ENCODE data around the gene GNAL. TPM values are rescaled to one million over a fixed set of nuclear protein-coding genes. Genes with fewer than 3 reads are reported as not detected.

GNAL gene
- total RNA-seq, 1 donor from 2014 or later = 5.9 TPM

DNA sequence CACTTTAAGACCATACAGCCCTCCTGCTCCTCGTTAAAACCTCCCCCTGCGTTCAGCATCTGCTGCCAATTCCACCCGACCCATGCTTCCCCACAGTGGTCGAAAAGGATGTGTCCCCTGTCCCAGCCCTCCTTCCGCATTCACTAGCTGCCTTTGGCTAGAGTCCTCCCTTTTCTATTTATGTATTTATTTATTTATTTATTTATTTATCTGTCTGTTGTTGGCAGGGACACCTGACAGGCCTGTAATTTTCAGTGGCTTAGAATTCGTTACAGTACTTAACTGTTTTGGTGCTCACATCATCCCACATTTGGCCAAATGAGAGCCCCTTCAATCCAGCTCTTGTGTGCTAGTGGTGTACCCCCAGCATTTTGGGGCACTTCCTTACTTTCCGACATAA lies 50.8 kb downstream of the GNAL start:
- no peak for TF ChIP-seq CTCF (IDR thresholded peaks at IDR 0.05)

GRCh38 chr18:11740461-11740860 lies 51.4 kb downstream of the GNAL start:
- intact Hi-C loops (cut with DNase I) = no loop called here
- DNase-seq (ENCODE audit: low spot score in 2 of 2) = no peak
- no peak for TF ChIP-seq CTCF (IDR thresholded peaks at IDR 0.05)
- Histone ChIP-seq H3K4me1 (no peaks in the 10 kb centered on the region), H3K27me3 (no peaks in the 10 kb centered on the region), H3K9me3 (no peaks in the 10 kb centered on the region), H3K27ac (no peak overlapping the region), H3K4me3 (no peak overlapping the region), H3K36me3 (no peaks in the 10 kb centered on the region)

More for the DNA sequence above, 50.8 kb downstream of the GNAL start:
- Histone ChIP-seq H3K36me3 (no peaks in the 10 kb centered on the region), H3K4me1 (no peaks in the 10 kb centered on the region), H3K4me3 (no peak overlapping the region), H3K27me3 (no peaks in the 10 kb centered on the region), H3K27ac (no peak overlapping the region), H3K9me3 (no peaks in the 10 kb centered on the region)
- intact Hi-C loops (cut with DNase I) = no loop called here
- no peak for DNase-seq (ENCODE audit: low spot score in 2 of 2)

DNA sequence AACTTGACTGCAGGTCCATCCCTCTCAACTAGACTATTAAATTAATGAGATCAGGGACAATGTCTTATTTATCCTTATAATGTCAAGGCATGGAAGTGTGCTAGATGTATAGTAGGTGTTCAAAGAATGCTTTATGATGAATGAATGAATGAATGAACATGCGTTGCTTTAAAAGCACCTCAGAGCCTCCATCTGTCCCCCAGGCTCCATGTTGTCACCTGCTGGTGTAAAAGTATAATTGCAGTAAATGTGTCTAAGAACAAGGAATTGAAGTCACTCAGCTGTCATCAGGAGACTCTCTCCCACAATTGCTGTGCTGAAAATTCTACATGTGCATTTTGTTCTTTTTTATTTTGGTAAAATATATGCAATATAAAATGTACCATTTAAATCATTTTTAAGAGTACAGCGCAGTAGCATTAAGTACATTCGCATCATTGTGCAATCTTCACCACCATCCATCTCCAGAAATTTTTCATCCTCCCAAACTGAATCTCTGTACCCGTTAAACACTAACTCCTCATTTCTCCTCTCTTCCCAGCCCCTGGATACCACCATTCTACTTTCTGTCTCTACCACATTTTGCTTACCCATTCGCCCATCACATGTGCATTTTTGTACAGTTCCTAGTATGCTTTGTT lies 52.6 kb downstream of the GNAL start:
- no peak overlapping the region for H3K4me3 ChIP-seq
- intact Hi-C loops (cut with DNase I) = no loop called here
- TF ChIP-seq CTCF (IDR thresholded peaks at IDR 0.05) = peak in 2 of 3 experiments; percentile 23 to 44
- H3K27me3 ChIP-seq = no peaks in the 10 kb centered on the region
- no peaks in the 10 kb centered on the region for H3K4me1 ChIP-seq
- H3K9me3 ChIP-seq = no peaks in the 10 kb centered on the region
- no peaks in the 10 kb centered on the region for H3K36me3 ChIP-seq
- DNase-seq (ENCODE audit: low spot score in 2 of 2) = no peak
- no peak overlapping the region for H3K27ac ChIP-seq

DNA sequence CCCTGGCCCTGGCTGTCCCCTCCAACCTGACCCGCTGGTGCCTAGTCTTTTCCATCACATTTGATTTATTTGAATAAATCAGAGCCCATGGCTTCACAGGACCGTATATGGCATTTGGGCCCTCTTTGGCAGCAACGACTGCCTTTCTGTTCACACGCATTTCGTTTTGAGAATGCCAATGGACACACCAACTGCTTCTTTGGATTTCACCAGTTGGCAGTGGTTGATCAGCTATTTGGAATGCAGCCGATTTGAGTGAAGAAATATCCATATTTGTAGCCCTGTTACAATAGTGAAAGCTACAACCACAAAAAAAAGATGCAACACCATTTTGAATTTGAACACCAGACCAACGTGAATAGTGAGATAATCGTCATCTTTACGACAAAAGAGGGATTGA lies 56.5 kb downstream of the GNAL start:
- no peaks in the 10 kb centered on the region for H3K36me3 ChIP-seq
- H3K4me1 ChIP-seq = no peaks in the 10 kb centered on the region
- intact Hi-C loops (cut with DNase I) = no loop called here
- H3K4me3 ChIP-seq = no peak overlapping the region
- TF ChIP-seq CTCF (IDR thresholded peaks at IDR 0.05) = no peak
- DNase-seq (ENCODE audit: low spot score in 2 of 2) = no peak
- no peak overlapping the region for H3K27ac ChIP-seq
- no peaks in the 10 kb centered on the region for H3K9me3 ChIP-seq
- no peaks in the 10 kb centered on the region for H3K27me3 ChIP-seq

GRCh38 chr18:11747286-11747685 lies 58.2 kb downstream of the GNAL start:
- Histone ChIP-seq H3K9me3 (no peaks in the 10 kb centered on the region), H3K27me3 (no peaks in the 10 kb centered on the region), H3K4me3 (no peak overlapping the region), H3K4me1 (peaks cover 0 to 7% of the 10 kb centered on the region in 2 donors), H3K36me3 (no peaks in the 10 kb centered on the region), H3K27ac (no peak overlapping the region)
- intact Hi-C loops (cut with DNase I) = no loop called here
- no peak for TF ChIP-seq CTCF (IDR thresholded peaks at IDR 0.05)
- DNase-seq (ENCODE audit: low spot score in 2 of 2) = no peak

DNA sequence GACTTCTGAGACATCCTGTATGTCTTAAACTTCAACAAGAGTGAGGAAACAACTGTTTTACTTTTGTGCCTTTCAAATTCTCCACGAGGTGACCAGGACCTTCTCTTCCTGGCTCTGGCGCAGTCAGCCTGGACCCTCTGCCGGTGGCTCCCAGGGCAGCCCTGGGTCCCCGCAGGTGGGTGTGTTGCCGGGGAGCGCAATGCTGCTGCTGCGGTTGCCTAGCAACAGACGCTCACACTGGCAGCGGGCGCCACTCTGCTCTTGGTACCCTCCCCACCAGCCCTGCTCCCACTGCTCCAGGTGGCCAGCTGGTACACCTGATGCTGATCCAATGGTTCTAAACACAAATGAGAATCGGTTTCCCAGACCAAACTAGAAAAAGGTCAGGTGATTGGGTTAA lies 58.7 kb downstream of the GNAL start:
- no peaks in the 10 kb centered on the region for H3K9me3 ChIP-seq
- H3K4me3 ChIP-seq = no peak overlapping the region
- H3K4me1 ChIP-seq = peaks cover 0 to 7% of the 10 kb centered on the region in 2 donors
- no peak for DNase-seq (ENCODE audit: low spot score in 2 of 2)
- no peaks in the 10 kb centered on the region for H3K27me3 ChIP-seq
- intact Hi-C loops (cut with DNase I) = no loop called here
- H3K27ac ChIP-seq = no peak overlapping the region
- TF ChIP-seq CTCF (IDR thresholded peaks at IDR 0.05) = no peak
- no peaks in the 10 kb centered on the region for H3K36me3 ChIP-seq

Data from ascending aorta (tissue), 2 donors.